GM12878 (cell line): ENCODE results near the gene UGT1A6. TPM values are rescaled to one million over a fixed set of nuclear protein-coding genes. Genes with fewer than 3 reads are reported as not detected.

Source experiments
- ATAC-seq: fragments of 200-7000 bp; cut with Tn5 transposase; 3 replicates; pipeline ENCODE4 v1.9.1; 2020; ENCODE audit warnings: mild to moderate bottlenecking, moderate library complexity
- BruUV-seq: library from RNA; stranded (reverse); fragments of 400-500 nt; replicated peaks from 2 replicates; lab custom pipeline; 2021; lab: Mats Ljungman, UMichigan
- CTCF ChIA-PET: fragments of 300-600 bp; sonication (Branson Sonifier 250); formaldehyde crosslinking; extraction: SDS; loops from one replicate; lab custom pipeline; 2021; ENCODE audit warnings: inconsistent platforms; lab: Yijun Ruan, JAX
- POLR2A ChIA-PET: fragments of 350-600 bp; formaldehyde crosslinking; extraction: SDS; loops from one replicate; lab custom pipeline; 2021; ENCODE audit warnings: inconsistent platforms; lab: Charles Lee
- RAD21 ChIA-PET: fragments of 300-600 bp; sonication (Branson Sonifier 250); formaldehyde crosslinking; loops from one replicate; lab custom pipeline; 2023; ENCODE audit warnings: antibody characterized with exemption; ENCODE audit not compliant: unreplicated experiment; lab: Charles Lee
- SMC1A ChIA-PET: fragments of 300-600 bp; sonication (Branson Sonifier 250); formaldehyde crosslinking; loops from one replicate; lab custom pipeline; 2023; ENCODE audit not compliant: unreplicated experiment, uncharacterized antibody; lab: Charles Lee
- DNase-seq: peaks from one replicate; pipeline ENCODE4 v3.0.0-alpha.2; 2011; ENCODE audit warnings: low read depth, low spot score
- FAIRE-seq: peaks from 3 replicates; lab custom pipeline; 2011; peaks lifted over from hg19 to GRCh38; lab: Jason Lieb, UNC
- H2AFZ ChIP-seq: 2 replicates; pipeline ENCODE4 v1.6.0; 2011; ENCODE audit warnings: low read depth, low read length, control low read depth; ENCODE audit not compliant: control insufficient read depth
- H3K27ac ChIP-seq: 2 replicates; pipeline ENCODE4 v1.5.1; 2011; ENCODE audit warnings: control low read depth; ENCODE audit not compliant: control insufficient read depth, insufficient read depth
- H3K27me3 ChIP-seq, 2 experiments: replicated peaks in 1 of 2; 2 replicates each; pipeline versions ENCODE4 v1.6.0 to v1.6.1; 2011; ENCODE audit warnings: low read length in 1 of 2; ENCODE audit not compliant: control insufficient read depth in 2 of 2, insufficient read depth in 2 of 2
- H3K36me3 ChIP-seq, 2 experiments: 2 replicates each; pipeline ENCODE4 v1.5.1; 2011; ENCODE audit warnings: low read length in 1 of 2; ENCODE audit not compliant: control insufficient read depth in 2 of 2, insufficient read depth in 2 of 2
- H3K4me1 ChIP-seq: 2 replicates; pipeline ENCODE4 v1.6.1; 2011; ENCODE audit warnings: mild to moderate bottlenecking, low read length, moderate library complexity, mixed read lengths; ENCODE audit not compliant: control insufficient read depth, insufficient read depth
- H3K4me2 ChIP-seq: 2 replicates; pipeline ENCODE4 v1.6.0; 2011; ENCODE audit warnings: control low read depth; ENCODE audit not compliant: control insufficient read depth, insufficient read depth
- H3K4me3 ChIP-seq: fragments of 200-600 bp; sonication (generic); 2 replicates; pipeline ENCODE4 v1.5.1; 2016
- H3K79me2 ChIP-seq: 2 replicates; pipeline ENCODE4 v1.6.0; 2011; ENCODE audit warnings: low read length; ENCODE audit not compliant: control insufficient read depth, insufficient read depth
- H3K9ac ChIP-seq: 2 replicates; pipeline ENCODE4 v1.8.0; 2011; ENCODE audit warnings: low read length, control low read depth, mixed read lengths; ENCODE audit not compliant: control insufficient read depth, insufficient read depth
- H3K9me3 ChIP-seq: replicated peaks from 3 replicates; pipeline ENCODE4 v1.5.1; 2011; ENCODE audit warnings: mild to moderate bottlenecking, low read length; ENCODE audit not compliant: control insufficient read depth, insufficient read depth
- H4K20me1 ChIP-seq: 2 replicates; pipeline ENCODE4 v1.6.0; 2011; ENCODE audit not compliant: control insufficient read depth, insufficient read depth
- MEF2A ChIP-seq: IDR thresholded peaks from 2 replicates; pipeline ENCODE4 v1.6.1; 2011; ENCODE audit warnings: low read depth, mild to moderate bottlenecking, low read length, moderate library complexity; ENCODE audit not compliant: insufficient read depth
- RELA ChIP-seq: fragments of 450-650 bp; IDR thresholded peaks from 2 replicates; pipeline ENCODE4 v1.8.0; 2014; ENCODE audit warnings: borderline replicate concordance; ENCODE audit not compliant: partially characterized antibody
- SPI1 ChIP-seq: IDR thresholded peaks from 2 replicates; pipeline ENCODE4 v1.6.1; 2011; ENCODE audit warnings: low read depth, mild to moderate bottlenecking, low read length, moderate library complexity, borderline replicate concordance; ENCODE audit not compliant: insufficient read depth
- TCF12 ChIP-seq: IDR thresholded peaks from 2 replicates; pipeline ENCODE4 v1.6.1; 2011; ENCODE audit warnings: low read depth, mild to moderate bottlenecking, low read length
- TCF3 ChIP-seq: IDR thresholded peaks from 2 replicates; pipeline ENCODE4 v1.6.1; 2012; ENCODE audit warnings: low read depth, mild to moderate bottlenecking, low read length, borderline replicate concordance; ENCODE audit not compliant: insufficient read depth
- WGBS: methylation state at CpG from one replicate; pipeline ENCODE4 v1.1.6; 2016; ENCODE audit warnings: low lambda C conversion rate; ENCODE audit not compliant: insufficient replicate concordance, insufficient coverage; ENCODE audit errors: missing lambda C conversion rate; 5-methylcytosine and 5-hydroxymethylcytosine counted together
- in situ Hi-C: fragments of 300-500 bp; cut with MboI; formaldehyde crosslinking; loops from 9 replicates; pipeline ENCODE4 v1.14.3; 2018; ENCODE audit warnings: mixed read lengths
- intact Hi-C: fragments of 100-400 bp; cut with micrococcal nuclease; formaldehyde crosslinking; loops from one replicate; pipeline ENCODE4 v1.14.2; 2022; ENCODE audit not compliant: unreplicated experiment
- polyA plus RNA-seq, 11 experiments: library from polyadenylated mRNA; depleted of rRNA in 4 of 11; unstranded in 6 of 11; stranded (reverse) in 5 of 11; fragments of >200 nt; fragmentation: Nextera tagmentation in 4 of 11; fragmentation: Illumina TruSeq in 1 of 11; extraction: Ambion mirVana in 4 of 11; extraction: Trizol in 1 of 11; gene quantifications; 1 replicate in 1 of 11; 2 replicates in 10 of 11; pipeline versions ENCODE4 v1.2.1 to v1.2.3, GENCODE V29; 2011 to 2016; ENCODE audit warnings: inconsistent platforms in 2 of 11, missing spikeins in 2 of 11, low read depth in 1 of 11
- total RNA-seq, 4 experiments: library from RNA; depleted of rRNA in 3 of 4; stranded (reverse); fragments of >200 nt in 3 of 4; fragmentation: Illumina TruSeq in 1 of 4; extraction: Trizol in 1 of 4; gene quantifications; 2 replicates each; pipeline versions ENCODE4 v1.2.1 to v1.2.3, GENCODE V29; 2013 to 2021
- TF ChIP-seq, protein P1 (sequence below): IDR thresholded peaks from 2 replicates; pipeline ENCODE4 v1.6.1; 2012; ENCODE audit warnings: low read length, inconsistent platforms

The UGT1A6 gene
- total and polyA plus RNA-seq, 10 of the 15 experiments (the other 5 are each of a cell fraction or from before 2014, with no cell fraction given) = not detected

DNA sequence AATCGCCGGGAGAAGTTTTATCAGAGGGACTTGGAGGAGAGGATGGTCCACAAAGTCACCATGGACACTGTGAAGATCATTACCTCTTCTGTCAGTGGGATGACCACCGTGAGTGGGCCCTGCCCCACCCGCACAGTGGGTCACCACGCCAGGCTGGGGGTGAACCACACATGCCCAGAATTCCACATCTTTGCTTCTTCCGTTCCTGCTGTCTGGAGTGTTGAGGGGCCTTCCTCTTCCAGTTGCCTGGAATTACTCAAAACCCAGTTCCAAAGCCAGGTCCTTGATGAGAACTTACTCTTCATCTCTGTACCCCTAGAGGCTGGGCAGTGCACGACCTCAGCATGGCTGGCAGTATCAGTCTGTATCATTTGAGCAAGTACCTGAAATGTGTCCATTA lies 107.5 kb downstream of the UGT1A6 start:
- POLR2A ChIA-PET = no interaction called here
- DNase-seq = no peak
- H4K20me1 ChIP-seq = no peaks in the 10 kb centered on the region
- no peak overlapping the region for H2AFZ ChIP-seq
- H3K9ac ChIP-seq = no peak overlapping the region
- CTCF ChIA-PET = no interaction called here
- no peaks in the 10 kb centered on the region for H3K79me2 ChIP-seq
- no peak for ATAC-seq
- H3K27ac ChIP-seq = no peak overlapping the region
- H3K9me3 ChIP-seq = no peaks in the 10 kb centered on the region
- TF ChIP-seq RELA = no peak
- intact Hi-C loops = no loop called here
- no peaks in the 10 kb centered on the region; a peak in 1 of 4 replicates for H3K27me3 ChIP-seq
- WGBS = 15% methylated on average over 7 of the region's 7 CpGs
- no peaks in the 10 kb centered on the region for H3K4me1 ChIP-seq
- SMC1A ChIA-PET = no interaction called here
- in situ Hi-C loops = no loop called here
- H3K4me2 ChIP-seq = no peak overlapping the region
- RAD21 ChIA-PET = no interaction called here
- no TSS peak for BruUV-seq
- no peak for FAIRE-seq
- no peak overlapping the region for H3K4me3 ChIP-seq
- H3K36me3 ChIP-seq = no peaks in the 10 kb centered on the region

DNA sequence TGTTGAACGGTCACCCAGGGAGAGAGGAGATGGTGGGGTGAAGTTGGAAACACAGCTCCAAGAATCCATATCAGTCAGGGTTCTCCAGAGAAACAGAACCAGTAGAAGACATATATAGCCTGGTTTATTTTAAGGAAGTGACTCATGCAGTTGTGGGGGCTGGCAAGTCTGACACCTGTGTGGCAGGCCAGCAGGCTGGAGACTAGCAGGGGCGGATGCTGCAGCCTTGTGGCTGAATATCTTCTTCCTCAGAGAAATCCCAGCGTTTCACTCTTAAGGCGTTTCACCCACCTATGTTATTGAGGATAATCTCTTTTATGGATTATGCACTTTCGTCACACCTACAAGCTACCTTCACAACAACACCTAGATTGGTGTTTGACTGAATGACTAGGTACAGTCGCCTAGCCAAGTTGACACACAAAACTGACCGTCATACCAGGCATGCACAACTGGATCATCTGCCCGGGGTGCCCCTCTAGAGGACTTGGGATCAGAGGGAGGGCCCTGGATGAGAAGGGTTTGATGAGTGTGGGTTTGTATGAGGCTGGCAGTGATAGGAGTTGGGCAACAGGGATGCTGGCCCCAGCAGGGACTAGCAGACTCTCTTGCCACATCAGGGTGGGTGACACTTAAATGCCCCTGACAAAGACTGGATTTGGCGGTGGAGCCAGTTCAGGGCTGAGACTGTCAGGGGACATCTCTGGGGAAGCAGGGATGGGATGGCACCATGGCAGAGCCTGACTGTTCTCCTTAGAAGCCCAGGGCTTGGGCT lies 108.9 kb downstream of the UGT1A6 start:
- no peak for DNase-seq
- Histone ChIP-seq H3K4me1 (no peaks in the 10 kb centered on the region), H3K4me2 (no peak overlapping the region), H3K9ac (no peak overlapping the region), H2AFZ (no peak overlapping the region), H3K4me3 (no peak overlapping the region), H3K36me3 (no peaks in the 10 kb centered on the region), H3K27me3 (no peaks in the 10 kb centered on the region; a peak in 1 of 4 replicates), H4K20me1 (no peaks in the 10 kb centered on the region), H3K79me2 (no peaks in the 10 kb centered on the region), H3K27ac (no peak overlapping the region), H3K9me3 (no peaks in the 10 kb centered on the region)
- ATAC-seq = peak; percentile 50; the same call in 1 of the 3 replicates
- ChIA-PET RAD21 (no interaction called here), CTCF (no interaction called here), SMC1A (no interaction called here), POLR2A (no interaction called here)
- no TSS peak for BruUV-seq
- intact Hi-C loops (no loop called here), in situ Hi-C loops (no loop called here)
- no peak for FAIRE-seq
- TF ChIP-seq TCF3 (no peak), TCF12 (0 out of 2 replicates have a peak, but pooled peaks have one; percentile 46), MEF2A (peak; percentile 62; the same call in 1 of the 2 replicates), SPI1 (peak; percentile 49; the same call in 1 of the 2 replicates)
- TF ChIP-seq, protein P1, sequence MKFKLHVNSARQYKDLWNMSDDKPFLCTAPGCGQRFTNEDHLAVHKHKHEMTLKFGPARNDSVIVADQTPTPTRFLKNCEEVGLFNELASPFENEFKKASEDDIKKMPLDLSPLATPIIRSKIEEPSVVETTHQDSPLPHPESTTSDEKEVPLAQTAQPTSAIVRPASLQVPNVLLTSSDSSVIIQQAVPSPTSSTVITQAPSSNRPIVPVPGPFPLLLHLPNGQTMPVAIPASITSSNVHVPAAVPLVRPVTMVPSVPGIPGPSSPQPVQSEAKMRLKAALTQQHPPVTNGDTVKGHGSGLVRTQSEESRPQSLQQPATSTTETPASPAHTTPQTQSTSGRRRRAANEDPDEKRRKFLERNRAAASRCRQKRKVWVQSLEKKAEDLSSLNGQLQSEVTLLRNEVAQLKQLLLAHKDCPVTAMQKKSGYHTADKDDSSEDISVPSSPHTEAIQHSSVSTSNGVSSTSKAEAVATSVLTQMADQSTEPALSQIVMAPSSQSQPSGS = no peak
- 18% methylated on average over 9 of the region's 9 CpGs for WGBS
